Psoas muscle (tissue), 8 donors: Measurements from ENCODE around the gene RFWD3. TPM values are rescaled to one million over a fixed set of nuclear protein-coding genes. Genes with fewer than 3 reads are reported as not detected.

Experiments
- ATAC-seq, 4 donors: fragments of 200-7000 bp; cut with Tn5 transposase; one replicate each; pipeline ENCODE4 v1.9.1; 2020; ENCODE audit warnings: moderate library complexity in 3 of 4, mild to moderate bottlenecking in 2 of 4
- DNase-seq, 2 donors: peaks; one replicate each; pipeline ENCODE4 v3.0.0-alpha.2; 2020
- H3K27ac ChIP-seq: fragments of 200-600 bp; one replicate; pipeline ENCODE4 v1.8.0; 2022
- H3K27me3 ChIP-seq, 3 donors: fragments of 200-600 bp in 1 of 3; one replicate each; pipeline versions ENCODE4 v1.6.1 to v1.8.0; 2013 to 2022; ENCODE audit warnings: low read length in 2 of 3, mild to moderate bottlenecking in 2 of 3, moderate library complexity in 1 of 3; ENCODE audit not compliant: insufficient read depth in 3 of 3
- H3K36me3 ChIP-seq, 2 donors: fragments of 200-600 bp in 1 of 2; one replicate each; pipeline versions ENCODE4 v1.6.1 to v1.8.0; 2013 to 2022; ENCODE audit warnings: low read depth in 1 of 2, mild to moderate bottlenecking in 1 of 2, moderate library complexity in 1 of 2; ENCODE audit not compliant: insufficient read depth in 1 of 2
- H3K4me1 ChIP-seq: fragments of 200-600 bp; one replicate; pipeline ENCODE4 v1.8.0; 2022
- H3K4me3 ChIP-seq: fragments of 200-600 bp; one replicate; pipeline ENCODE4 v1.8.0; 2022; ENCODE audit warnings: mild to moderate bottlenecking
- H3K9me3 ChIP-seq: fragments of 200-600 bp; one replicate; pipeline ENCODE4 v1.8.0; 2022
- WGBS, 3 donors: extraction: QIAGEN DNeasy Blood & Tissue Kit; methylation state at CpG; one replicate each; pipeline versions ENCODE4 v1.1.6 to v1.1.7; 2013; 5-methylcytosine and 5-hydroxymethylcytosine counted together
- intact Hi-C, 2 donors: fragments of 100-400 bp; cut with DNase I; formaldehyde crosslinking; loops; one replicate each; pipeline versions ENCODE4 v1.11.0 to v1.14.2; 2022
- long read RNA-seq, 2 donors: library from polyadenylated mRNA; unstranded; transcript quantifications; one replicate each; pipeline ENCODE4 v2.0.0, GENCODE V29; 2021
- polyA plus RNA-seq, 3 donors: library from polyadenylated mRNA; stranded (reverse); fragments of 200-250 nt; gene quantifications; one replicate each; pipeline ENCODE4 v1.2.3, GENCODE V29; 2013
- total RNA-seq, 4 donors: library from RNA; stranded (reverse); fragmentation: NEBNext Ultra II Directional in 2 of 4; extraction: Animal tissue kit (Norgen Biotek cat#: 25700) in 2 of 4; gene quantifications; one replicate each; pipeline versions ENCODE4 v1.2.1 to v1.2.4, GENCODE V29; 2021 to 2023
- TF ChIP-seq, protein P1 (sequence below): fragments of 200-600 bp; IDR thresholded peaks from one replicate; pipeline ENCODE4 v1.8.0; 2022; ENCODE audit warnings: antibody characterized with exemption
- donor health status: healthy with polysubstance abuse.
- donor health status: DM: no; HTN: no; CAD: no; lungs with moderate emphysema.
- donor health status: Bipolar disorder and iron deficiency.
- donor health status: healthy.
- donor health status: DM: yes; HTN: yes; CAD: no.
- donor health status: DM: no; HTN: no; CAD: no.
- donor health status: DM: no; HTN: no; CAD: no.
- donor health status: DM: yes; HTN: yes; CAD: no.

The RFWD3 gene
- 1 to 10 TPM; 4.0 to 8.2 (median 7.2) TPM for total RNA-seq
- 1 to 10 TPM; 2.6 to 3.9 (median 3.3) TPM for polyA plus RNA-seq
- long read RNA-seq, donor 1, full-length matches to known transcripts: 1 of 1 reads
- long read RNA-seq, donor 1, partial matches to known transcripts: 0 of 1 reads
- long read RNA-seq, donor 1, other reads (novel, unspliced or antisense): 0 of 1 reads
- long read RNA-seq, donor 2, full-length matches to known transcripts: 3 of 5 reads
- long read RNA-seq, donor 2, partial matches to known transcripts: 0 of 5 reads
- long read RNA-seq, donor 2, other reads (novel, unspliced or antisense): 2 of 5 reads

GRCh38 chr16:74666425-74667254 is at the start of gene RFWD3:
RFWD3 (minus strand) TSS chr16:74666877; CDS start chr16:74661449, 5,428 bp downstream.
- Histone ChIP-seq H3K36me3 (peaks cover 0 to 31% of the 10 kb centered on the region in 2 donors), H3K27me3 (no peaks in the 10 kb centered on the region), H3K9me3 (no peaks in the 10 kb centered on the region), H3K4me3 (peak within 1 kb of the TSS; percentile 78), H3K4me1 (peaks cover 3% of the 10 kb centered on the region), H3K27ac (peak within 1 kb of the TSS; percentile 85)
- WGBS, 3 donors: 0 to 1% (median 1%) methylated on average over 56 to 63 of the region's 63 CpGs
- TF ChIP-seq, protein P1, sequence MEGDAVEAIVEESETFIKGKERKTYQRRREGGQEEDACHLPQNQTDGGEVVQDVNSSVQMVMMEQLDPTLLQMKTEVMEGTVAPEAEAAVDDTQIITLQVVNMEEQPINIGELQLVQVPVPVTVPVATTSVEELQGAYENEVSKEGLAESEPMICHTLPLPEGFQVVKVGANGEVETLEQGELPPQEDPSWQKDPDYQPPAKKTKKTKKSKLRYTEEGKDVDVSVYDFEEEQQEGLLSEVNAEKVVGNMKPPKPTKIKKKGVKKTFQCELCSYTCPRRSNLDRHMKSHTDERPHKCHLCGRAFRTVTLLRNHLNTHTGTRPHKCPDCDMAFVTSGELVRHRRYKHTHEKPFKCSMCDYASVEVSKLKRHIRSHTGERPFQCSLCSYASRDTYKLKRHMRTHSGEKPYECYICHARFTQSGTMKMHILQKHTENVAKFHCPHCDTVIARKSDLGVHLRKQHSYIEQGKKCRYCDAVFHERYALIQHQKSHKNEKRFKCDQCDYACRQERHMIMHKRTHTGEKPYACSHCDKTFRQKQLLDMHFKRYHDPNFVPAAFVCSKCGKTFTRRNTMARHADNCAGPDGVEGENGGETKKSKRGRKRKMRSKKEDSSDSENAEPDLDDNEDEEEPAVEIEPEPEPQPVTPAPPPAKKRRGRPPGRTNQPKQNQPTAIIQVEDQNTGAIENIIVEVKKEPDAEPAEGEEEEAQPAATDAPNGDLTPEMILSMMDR: no peak
- intact Hi-C loops: loop anchor here in 1 of 2 donors (10.0 kb wide), 1 partner anchor 62 kb away; the partner anchor contains the start of gene GLG1
- DNase-seq (peak; percentile 95 to 98), ATAC-seq (peak; percentile 100)

DNA sequence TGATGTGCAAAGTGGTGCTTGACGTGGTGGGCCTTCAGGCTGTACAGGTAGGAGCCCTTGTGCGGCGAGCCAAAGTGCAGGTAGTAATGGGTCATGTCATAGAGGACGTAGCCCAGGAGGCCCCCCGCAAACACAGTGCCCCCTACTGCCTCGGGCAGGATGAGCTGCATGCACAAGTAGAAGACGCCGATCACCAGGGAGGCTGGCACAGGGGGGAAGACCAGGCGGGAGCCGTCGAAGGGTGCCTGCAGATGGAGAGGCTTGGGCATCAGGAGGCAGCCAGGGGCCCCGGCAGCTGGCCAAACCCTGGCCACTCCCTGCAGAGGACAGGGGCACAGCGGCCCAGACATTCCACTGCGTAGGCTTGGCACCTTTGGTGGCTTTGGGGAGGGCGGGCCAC is 49.7 kb upstream of the RFWD3 start:
- H3K9me3 ChIP-seq: no peaks in the 10 kb centered on the region
- ATAC-seq: no peak
- H3K36me3 ChIP-seq: no peaks in the 10 kb centered on the region
- WGBS, 3 donors: 76 to 85% (median 79%) methylated on average over 15 of the region's 15 CpGs
- no peak overlapping the region for H3K27ac ChIP-seq
- intact Hi-C loops: no loop called here
- no peaks in the 10 kb centered on the region for H3K4me1 ChIP-seq
- peaks cover 0 to 2% (median 0%) of the 10 kb centered on the region in 3 donors for H3K27me3 ChIP-seq
- TF ChIP-seq, protein P1: no peak
- DNase-seq: no peak
- no peak overlapping the region for H3K4me3 ChIP-seq

DNA sequence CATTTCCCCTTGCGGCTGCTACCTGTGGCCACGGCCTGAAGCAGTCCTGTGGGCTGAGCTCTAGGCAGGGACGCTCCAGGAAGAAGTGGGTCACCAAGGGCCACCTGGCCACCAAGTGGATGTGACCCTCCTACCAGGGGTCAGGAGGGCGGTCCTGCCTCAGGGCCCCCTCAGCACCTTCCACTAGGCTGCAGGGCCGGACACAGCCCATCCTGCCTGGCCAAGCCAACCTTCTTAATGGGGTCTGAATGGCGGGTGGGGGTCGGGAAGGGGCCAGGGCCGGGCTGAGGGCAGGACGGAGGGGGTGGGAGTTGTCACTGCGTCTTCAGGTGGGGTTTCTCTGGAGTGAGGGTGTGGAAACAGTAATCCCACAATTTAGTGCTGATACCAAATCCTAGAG is 47.2 kb upstream of the RFWD3 start:
- Histone ChIP-seq H3K36me3 (no peaks in the 10 kb centered on the region), H3K27me3 (no peaks in the 10 kb centered on the region), H3K9me3 (no peaks in the 10 kb centered on the region), H3K4me3 (no peak overlapping the region), H3K27ac (no peak overlapping the region), H3K4me1 (no peaks in the 10 kb centered on the region)
- ATAC-seq (no peak), DNase-seq (no peak)
- intact Hi-C loops: no loop called here
- WGBS, 3 donors: 81 to 92% (median 83%) methylated on average over 10 of the region's 10 CpGs
- TF ChIP-seq, protein P1: no peak

DNA sequence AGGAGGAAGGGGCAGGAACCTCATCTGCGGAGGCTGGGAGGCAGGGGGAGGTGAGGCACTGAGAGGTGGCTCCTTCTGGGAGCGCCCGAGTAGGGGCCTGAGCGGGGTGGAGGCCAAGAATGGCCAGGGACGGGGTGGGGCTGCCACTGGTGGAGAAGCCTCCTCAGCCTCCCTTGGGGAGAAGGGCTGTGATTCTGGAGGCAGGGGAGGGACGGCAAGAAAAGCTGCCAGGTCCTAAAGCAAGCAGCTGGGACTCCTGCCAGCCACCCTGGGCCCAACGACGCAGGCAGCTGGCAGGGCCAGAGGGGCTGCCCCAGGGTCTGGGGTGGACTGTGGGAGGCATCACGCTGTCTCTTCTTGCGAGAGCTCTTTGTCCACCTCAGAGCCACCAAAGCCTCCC is 46.6 kb upstream of the RFWD3 start:
- no peaks in the 10 kb centered on the region for H3K4me1 ChIP-seq
- DNase-seq (no peak), ATAC-seq (no peak)
- no peak overlapping the region for H3K27ac ChIP-seq
- intact Hi-C loops: no loop called here
- WGBS, 3 donors: 56 to 60% (median 56%) methylated on average over 9 to 10 of the region's 10 CpGs
- H3K36me3 ChIP-seq: no peaks in the 10 kb centered on the region
- no peaks in the 10 kb centered on the region for H3K27me3 ChIP-seq
- TF ChIP-seq, protein P1: no peak
- no peaks in the 10 kb centered on the region for H3K9me3 ChIP-seq
- H3K4me3 ChIP-seq: no peak overlapping the region
